Peyer's patch (tissue), 4 donors: ENCODE measurements around the gene FZD10. TPM values are rescaled to one million over a fixed set of nuclear protein-coding genes. Genes with fewer than 3 reads are reported as not detected.

Experiments
- DNase-seq, 3 donors: peaks; one replicate each; pipeline ENCODE4 v3.0.0-alpha.2; 2017 to 2019
- H3K27ac ChIP-seq, 4 donors: fragments of 200-600 bp; sonication (generic); one replicate each; pipeline ENCODE4 v1.5.1; 2016 to 2019
- H3K27me3 ChIP-seq, 2 donors: fragments of 200-600 bp; sonication (generic); one replicate each; pipeline ENCODE4 v1.5.1; 2019
- H3K36me3 ChIP-seq, 3 donors: fragments of 200-600 bp; sonication (generic); one replicate each; pipeline ENCODE4 v1.5.1; 2016 to 2019
- H3K4me1 ChIP-seq, 4 donors: fragments of 200-600 bp; sonication (generic); one replicate each; pipeline ENCODE4 v1.5.1; 2016 to 2019
- H3K4me3 ChIP-seq, 4 donors: fragments of 200-600 bp; sonication (generic); 1 replicate in 3 of 4; 2 replicates in 1 of 4; pipeline ENCODE4 v1.5.1; 2016 to 2019; ENCODE audit warnings: mild to moderate bottlenecking in 1 of 4
- H3K9me3 ChIP-seq, 4 donors: fragments of 200-600 bp; sonication (generic); one replicate each; pipeline ENCODE4 v1.5.1; 2016 to 2019; ENCODE audit warnings: mild to moderate bottlenecking in 1 of 4
- POLR2A ChIP-seq, 2 donors: fragments of 450-650 bp; IDR thresholded peaks; one replicate each; pipeline ENCODE4 v1.5.1; 2017; ENCODE audit warnings: antibody characterized with exemption in 2 of 2, mild to moderate bottlenecking in 2 of 2, moderate library complexity in 2 of 2
- total RNA-seq, 4 donors: library from RNA; depleted of rRNA; stranded (reverse); fragments of >200 nt; gene quantifications; one replicate each; pipeline ENCODE4 v1.1.0, GENCODE V29; 2016
- TF ChIP-seq, protein P1 (sequence below), 6 experiments: fragments of 450-650 bp in 4 of 6; fragments of 200-600 bp in 2 of 6; sonication (generic) in 1 of 6; IDR thresholded peaks; one replicate each; pipeline ENCODE4 v1.5.1; 2017 to 2019; ENCODE audit warnings: antibody characterized with exemption in 6 of 6, mild to moderate bottlenecking in 3 of 6, moderate library complexity in 1 of 6

Gene FZD10
- total RNA-seq, 4 donors from 2014 or later: 0.76 to 1.2 TPM; not detected in 2

DNA sequence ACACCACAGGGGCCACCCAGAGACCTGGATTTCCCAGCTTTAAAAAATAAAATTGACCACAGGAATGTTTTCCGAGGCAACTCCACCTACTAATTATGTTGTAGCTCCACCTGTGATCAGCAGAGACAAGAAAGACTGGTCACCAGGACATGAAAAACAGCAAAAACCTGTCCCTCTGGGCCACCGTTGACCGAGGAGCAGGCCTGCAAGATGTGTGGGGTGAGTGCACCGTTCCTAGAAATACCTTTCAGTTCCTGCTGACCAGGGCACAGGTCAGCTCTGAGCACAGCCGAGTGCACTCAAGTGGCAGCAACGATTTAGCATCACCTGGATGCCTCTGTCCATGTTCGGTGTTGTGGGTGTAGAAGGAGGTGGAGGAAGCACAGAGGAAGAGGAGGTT lies 16.9 kb downstream of the FZD10 start:
- DNase-seq: no peak
- no peaks in the 10 kb centered on the region for H3K4me1 ChIP-seq
- no peaks in the 10 kb centered on the region for H3K27me3 ChIP-seq
- no peak overlapping the region for H3K4me3 ChIP-seq
- no peaks in the 10 kb centered on the region for H3K9me3 ChIP-seq
- no peaks in the 10 kb centered on the region for H3K36me3 ChIP-seq
- no peak overlapping the region for H3K27ac ChIP-seq
- TF ChIP-seq, protein P1, sequence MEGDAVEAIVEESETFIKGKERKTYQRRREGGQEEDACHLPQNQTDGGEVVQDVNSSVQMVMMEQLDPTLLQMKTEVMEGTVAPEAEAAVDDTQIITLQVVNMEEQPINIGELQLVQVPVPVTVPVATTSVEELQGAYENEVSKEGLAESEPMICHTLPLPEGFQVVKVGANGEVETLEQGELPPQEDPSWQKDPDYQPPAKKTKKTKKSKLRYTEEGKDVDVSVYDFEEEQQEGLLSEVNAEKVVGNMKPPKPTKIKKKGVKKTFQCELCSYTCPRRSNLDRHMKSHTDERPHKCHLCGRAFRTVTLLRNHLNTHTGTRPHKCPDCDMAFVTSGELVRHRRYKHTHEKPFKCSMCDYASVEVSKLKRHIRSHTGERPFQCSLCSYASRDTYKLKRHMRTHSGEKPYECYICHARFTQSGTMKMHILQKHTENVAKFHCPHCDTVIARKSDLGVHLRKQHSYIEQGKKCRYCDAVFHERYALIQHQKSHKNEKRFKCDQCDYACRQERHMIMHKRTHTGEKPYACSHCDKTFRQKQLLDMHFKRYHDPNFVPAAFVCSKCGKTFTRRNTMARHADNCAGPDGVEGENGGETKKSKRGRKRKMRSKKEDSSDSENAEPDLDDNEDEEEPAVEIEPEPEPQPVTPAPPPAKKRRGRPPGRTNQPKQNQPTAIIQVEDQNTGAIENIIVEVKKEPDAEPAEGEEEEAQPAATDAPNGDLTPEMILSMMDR (IDR thresholded peaks at IDR 0.05): no peak
- no peak for TF ChIP-seq POLR2A (IDR thresholded peaks at IDR 0.05)

DNA sequence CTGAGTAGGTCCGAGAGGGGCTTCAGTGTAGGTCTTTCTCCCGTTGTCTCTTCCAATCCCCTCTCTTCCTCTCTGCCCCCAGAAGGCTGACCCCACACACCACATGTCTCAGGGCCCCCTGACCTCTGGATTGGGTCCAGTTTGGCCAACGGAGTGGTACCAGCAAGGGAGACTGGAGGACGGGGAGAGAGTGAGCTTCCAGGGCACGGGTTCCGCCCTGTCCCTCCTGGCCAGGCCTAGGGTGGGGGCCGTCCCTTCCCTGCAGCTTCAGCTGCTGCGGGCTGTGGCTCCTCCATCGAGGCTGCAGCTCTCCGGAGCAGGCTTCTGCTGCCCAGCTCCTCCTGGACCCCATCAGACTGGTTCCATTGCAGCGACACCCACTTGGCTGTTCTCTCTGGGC lies 17.4 kb downstream of the FZD10 start:
- H3K4me3 ChIP-seq: no peak overlapping the region
- H3K4me1 ChIP-seq: no peaks in the 10 kb centered on the region
- no peaks in the 10 kb centered on the region for H3K27me3 ChIP-seq
- no peak for TF ChIP-seq POLR2A (IDR thresholded peaks at IDR 0.05)
- TF ChIP-seq, protein P1 (IDR thresholded peaks at IDR 0.05): no peak
- DNase-seq: no peak
- no peak overlapping the region for H3K27ac ChIP-seq
- H3K36me3 ChIP-seq: no peaks in the 10 kb centered on the region
- H3K9me3 ChIP-seq: no peaks in the 10 kb centered on the region

DNA sequence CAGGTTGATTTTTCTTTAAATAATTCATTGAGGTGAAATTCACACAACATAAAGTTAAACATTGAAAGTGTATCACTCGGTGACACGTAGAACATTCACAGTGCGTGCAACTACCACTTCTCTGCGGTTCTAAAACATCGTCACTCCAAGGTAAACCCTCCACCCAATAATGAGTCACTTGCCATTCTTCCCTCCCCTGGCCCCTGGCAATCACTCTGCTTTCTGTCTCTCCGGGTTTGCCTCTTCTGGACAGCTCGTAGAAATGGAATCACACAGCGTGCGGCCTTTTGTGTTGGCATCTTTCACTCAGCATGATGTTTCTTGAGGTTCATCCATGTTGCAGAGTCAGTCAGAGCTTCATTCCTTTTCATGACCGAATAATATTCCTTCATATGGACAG lies 18.9 kb downstream of the FZD10 start:
- no peaks in the 10 kb centered on the region for H3K36me3 ChIP-seq
- no peaks in the 10 kb centered on the region for H3K4me1 ChIP-seq
- H3K27ac ChIP-seq: no peak overlapping the region
- no peaks in the 10 kb centered on the region for H3K9me3 ChIP-seq
- H3K27me3 ChIP-seq: no peaks in the 10 kb centered on the region
- DNase-seq: no peak
- no peak for TF ChIP-seq POLR2A (IDR thresholded peaks at IDR 0.05)
- TF ChIP-seq, protein P1 (IDR thresholded peaks at IDR 0.05): no peak
- H3K4me3 ChIP-seq: no peak overlapping the region

DNA sequence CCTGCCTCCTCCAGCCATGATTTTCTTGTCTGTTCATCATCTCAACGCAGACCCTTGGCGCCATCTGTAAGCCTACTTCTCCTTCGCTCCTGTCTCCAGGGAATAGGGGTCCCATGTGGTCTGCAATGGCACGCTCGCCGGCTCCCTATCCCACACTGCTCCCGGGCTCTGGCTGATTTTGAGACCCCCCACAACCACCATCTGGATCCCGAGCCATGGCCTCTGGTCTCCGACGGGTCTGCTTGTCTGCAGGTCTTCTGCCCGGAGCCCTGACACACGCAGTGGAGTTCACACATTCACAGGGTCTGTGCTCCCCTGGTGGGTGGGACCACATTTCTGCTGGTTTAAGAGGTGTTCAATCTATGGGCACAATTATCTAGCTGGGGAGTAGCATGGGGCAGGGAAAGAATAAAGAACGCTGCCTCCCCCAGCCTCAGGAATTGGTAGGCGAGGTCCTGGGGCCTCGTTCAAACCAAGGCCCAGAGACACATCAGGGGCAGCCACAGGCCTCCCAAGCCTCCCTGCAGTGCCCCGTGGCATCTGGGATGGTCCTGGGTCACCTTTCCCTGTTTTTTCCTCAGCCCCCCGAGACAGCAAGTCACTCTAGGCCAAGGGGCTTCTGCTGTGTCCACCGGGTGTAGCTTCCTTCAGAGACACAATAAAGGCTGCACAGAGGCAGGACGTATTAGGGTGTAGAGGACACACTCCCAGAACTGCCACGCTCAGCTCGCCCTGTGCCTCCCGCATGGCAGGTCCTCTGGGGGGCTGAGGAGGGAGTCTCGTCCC lies 21.5 kb downstream of the FZD10 start:
- Histone ChIP-seq H3K27ac (no peak overlapping the region), H3K27me3 (no peaks in the 10 kb centered on the region), H3K4me1 (no peaks in the 10 kb centered on the region), H3K9me3 (no peaks in the 10 kb centered on the region), H3K36me3 (no peaks in the 10 kb centered on the region), H3K4me3 (no peak overlapping the region)
- DNase-seq: no peak
- TF ChIP-seq POLR2A (IDR thresholded peaks at IDR 0.05): no peak
- TF ChIP-seq, protein P1 (IDR thresholded peaks at IDR 0.05): no peak

DNA sequence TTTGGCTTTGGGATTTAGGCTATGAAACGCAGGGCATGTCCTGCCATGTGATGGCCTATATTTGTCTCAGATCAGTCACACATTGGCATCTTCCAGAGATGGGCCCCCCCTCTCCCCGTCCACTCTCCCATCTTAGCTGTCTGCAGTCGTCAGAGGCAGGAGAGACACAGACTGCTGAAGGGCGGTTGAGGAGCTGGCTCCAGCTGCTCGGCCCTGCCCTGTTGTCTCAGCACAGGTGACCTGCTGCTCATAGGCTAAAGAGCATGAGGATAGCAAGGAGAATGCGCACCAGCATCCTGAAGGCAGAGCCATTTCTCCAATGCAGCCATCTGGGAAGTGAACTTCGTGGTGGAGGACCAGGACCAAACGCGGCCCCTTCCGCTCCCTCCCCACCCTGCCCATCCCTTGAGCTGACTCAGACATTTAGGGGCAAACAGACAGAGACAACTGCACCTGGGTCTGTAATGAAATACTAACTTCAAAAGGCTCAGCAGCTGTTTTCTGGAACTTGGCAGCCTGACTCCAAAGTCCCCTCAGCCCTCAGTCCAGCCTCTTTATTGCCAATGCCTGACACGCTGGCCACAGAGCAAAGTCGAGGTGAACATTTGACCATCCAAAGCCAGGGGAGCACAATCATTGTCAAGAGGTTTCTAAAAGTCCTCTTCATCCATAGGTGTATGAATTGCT lies 22.3 kb downstream of the FZD10 start:
- TF ChIP-seq, protein P1 (IDR thresholded peaks at IDR 0.05): no peak
- no peak for TF ChIP-seq POLR2A (IDR thresholded peaks at IDR 0.05)
- no peak for DNase-seq
- Histone ChIP-seq H3K9me3 (no peaks in the 10 kb centered on the region), H3K27ac (no peak overlapping the region), H3K27me3 (no peaks in the 10 kb centered on the region), H3K4me3 (no peak overlapping the region), H3K4me1 (no peaks in the 10 kb centered on the region), H3K36me3 (no peaks in the 10 kb centered on the region)
